ENCODE measurements around the gene BUB1B. TPM values are rescaled to one million over a fixed set of nuclear protein-coding genes. Genes with fewer than 3 reads are reported as not detected.

Gene BUB1B
- total RNA-seq, 4 donors from 2014 or later = 0.37 to 7.4 (median 1.5) TPM

DNA sequence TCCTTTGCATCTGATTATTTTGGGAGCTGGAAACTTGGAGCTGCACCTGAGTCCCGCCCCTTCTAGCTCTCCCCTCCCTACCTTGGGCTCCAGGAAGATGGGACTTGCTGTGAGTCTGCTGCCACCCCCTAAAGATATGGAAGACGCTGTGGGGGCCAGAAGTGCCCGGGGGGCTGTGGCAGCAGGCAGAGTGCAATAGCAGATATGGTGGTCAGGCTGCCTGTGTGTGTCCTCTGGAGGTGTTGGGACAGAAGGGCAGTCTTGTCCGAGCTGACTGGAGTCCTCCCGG is 78.5 kb downstream of the BUB1B start:
- ATAC-seq (ENCODE audit: low FRiP score) (no peak), DNase-seq (ENCODE audit: low spot score) (no peak)
- TF ChIP-seq, protein P1, sequence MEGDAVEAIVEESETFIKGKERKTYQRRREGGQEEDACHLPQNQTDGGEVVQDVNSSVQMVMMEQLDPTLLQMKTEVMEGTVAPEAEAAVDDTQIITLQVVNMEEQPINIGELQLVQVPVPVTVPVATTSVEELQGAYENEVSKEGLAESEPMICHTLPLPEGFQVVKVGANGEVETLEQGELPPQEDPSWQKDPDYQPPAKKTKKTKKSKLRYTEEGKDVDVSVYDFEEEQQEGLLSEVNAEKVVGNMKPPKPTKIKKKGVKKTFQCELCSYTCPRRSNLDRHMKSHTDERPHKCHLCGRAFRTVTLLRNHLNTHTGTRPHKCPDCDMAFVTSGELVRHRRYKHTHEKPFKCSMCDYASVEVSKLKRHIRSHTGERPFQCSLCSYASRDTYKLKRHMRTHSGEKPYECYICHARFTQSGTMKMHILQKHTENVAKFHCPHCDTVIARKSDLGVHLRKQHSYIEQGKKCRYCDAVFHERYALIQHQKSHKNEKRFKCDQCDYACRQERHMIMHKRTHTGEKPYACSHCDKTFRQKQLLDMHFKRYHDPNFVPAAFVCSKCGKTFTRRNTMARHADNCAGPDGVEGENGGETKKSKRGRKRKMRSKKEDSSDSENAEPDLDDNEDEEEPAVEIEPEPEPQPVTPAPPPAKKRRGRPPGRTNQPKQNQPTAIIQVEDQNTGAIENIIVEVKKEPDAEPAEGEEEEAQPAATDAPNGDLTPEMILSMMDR (IDR thresholded peaks at IDR 0.05) = no peak

DNA sequence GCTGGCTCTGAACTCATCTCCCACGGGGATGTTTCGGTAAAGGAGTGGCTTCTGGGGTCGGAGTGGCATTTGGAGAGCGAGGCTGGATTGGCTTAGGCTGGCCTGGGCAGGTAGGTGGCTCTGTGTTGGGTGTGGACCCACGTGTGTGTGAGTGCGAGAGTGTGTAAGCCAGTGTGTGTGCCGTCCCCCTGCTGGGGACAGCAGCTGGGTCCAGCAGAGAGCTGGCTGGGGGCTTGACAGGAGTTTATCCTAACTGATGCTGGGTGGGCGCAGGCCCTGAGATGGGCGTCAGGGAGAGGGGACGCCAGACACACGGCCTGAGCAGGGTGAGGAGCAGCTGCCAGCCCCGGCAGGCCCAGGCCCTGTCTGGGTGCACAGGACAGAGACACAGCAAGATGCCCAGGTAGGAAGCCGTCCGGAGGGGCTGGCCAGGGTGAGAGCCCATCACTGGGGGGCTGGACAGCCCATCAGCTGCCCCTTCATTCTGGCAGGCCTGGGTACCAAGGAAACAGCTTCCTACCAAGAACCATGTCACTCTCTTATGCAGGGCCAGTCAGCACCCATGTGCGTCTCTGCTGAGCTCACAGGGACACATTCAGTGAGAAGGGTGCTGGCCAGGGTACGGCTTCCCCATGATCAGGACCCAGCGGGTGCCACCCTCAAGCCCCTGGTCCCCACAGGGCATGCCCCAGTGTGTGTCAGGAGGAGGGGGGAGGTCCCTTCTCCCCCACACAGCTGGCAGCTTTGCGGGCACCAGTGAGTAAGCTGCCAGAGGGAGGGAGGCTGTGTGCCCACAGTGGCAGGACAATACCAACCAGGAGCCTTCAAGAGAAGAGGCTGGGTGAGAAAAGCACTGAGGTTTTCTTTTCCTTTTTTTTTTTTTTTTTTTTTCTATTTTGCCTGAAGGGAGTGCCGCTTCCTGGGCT is 79.1 kb downstream of the BUB1B start:
- TF ChIP-seq, protein P1 (IDR thresholded peaks at IDR 0.05) = no peak
- ATAC-seq (ENCODE audit: low FRiP score) = no peak
- DNase-seq (ENCODE audit: low spot score) = no peak

DNA sequence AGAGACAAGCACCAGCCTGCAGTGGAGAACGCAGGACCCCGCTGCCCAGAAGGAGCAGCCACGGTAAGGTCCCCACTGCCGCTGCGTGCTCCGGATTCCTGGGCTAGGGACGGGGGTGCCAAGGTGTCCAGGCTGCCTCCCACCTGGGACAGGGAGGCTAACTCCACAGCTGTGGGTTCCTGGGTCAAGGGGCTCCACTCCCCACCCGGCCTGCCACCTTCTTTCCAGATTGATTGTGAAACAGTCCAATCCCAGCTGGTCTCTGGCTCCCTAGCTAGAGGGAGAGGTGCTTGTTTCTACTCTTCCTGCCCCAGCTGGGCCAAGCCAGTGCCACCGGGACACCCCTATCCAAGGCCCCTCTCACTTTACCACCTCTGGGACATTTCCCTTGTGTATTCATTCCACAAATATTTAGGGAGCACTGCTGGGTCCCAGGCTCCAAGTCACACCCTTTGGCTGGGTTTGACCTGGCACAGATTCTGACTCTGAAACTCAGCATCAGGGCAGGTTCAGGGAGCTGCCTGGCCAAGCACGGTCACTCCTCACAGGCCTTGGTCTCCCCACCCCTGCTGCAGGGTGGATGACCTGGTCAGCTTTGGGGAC is 79.9 kb downstream of the BUB1B start:
- DNase-seq (ENCODE audit: low spot score) (no peak), ATAC-seq (ENCODE audit: low FRiP score) (no peak)
- TF ChIP-seq, protein P1 (IDR thresholded peaks at IDR 0.05) = no peak

DNA sequence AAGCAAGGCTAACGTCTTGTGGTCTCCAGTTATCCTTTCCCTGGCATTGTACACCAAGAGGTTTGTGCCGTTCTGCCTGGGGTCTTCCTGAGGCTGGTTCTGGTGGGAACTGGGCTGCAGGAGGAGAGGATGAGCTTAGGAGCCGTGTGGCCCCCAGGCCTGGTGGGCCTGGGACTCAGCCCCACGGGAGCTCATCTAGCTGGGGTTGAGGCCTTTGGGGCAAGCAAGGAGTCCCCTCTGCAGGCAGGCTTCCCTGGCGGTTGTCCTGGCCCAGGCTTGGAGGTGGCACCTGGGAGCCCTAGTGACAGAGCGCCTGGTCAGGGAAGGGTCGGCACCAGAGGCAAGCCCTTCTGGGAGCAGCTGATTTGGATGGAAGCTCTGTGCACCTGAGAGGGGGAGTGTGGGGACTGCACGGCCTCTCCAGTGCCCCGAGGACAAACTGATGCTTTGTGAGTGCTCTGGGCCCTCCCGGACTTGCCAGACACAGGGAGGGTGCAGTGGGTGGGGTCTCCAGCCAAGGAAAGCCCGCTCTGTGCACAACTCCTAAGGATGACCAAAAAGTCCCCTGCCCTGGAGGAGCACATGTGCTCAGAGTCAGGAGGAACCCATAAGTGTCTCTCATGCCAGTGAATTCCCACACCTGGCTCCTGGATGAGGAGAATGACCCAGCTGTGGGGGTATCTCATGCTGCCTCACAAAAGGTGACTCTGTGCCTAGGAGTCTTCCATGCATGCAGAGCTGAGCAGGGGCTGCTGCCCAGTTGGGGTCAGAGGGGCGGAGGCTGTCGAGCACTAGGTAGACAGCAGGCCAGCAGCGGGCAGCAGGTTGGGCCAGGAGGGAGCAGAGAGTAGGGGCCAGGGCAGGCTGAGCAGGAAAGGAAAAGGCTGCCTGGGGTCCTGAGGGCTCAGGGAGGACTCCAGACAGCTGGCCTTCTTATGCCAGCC is 80.7 kb downstream of the BUB1B start:
- TF ChIP-seq, protein P1 (IDR thresholded peaks at IDR 0.05) = no peak
- peak; percentile 14 for DNase-seq (ENCODE audit: low spot score)

DNA sequence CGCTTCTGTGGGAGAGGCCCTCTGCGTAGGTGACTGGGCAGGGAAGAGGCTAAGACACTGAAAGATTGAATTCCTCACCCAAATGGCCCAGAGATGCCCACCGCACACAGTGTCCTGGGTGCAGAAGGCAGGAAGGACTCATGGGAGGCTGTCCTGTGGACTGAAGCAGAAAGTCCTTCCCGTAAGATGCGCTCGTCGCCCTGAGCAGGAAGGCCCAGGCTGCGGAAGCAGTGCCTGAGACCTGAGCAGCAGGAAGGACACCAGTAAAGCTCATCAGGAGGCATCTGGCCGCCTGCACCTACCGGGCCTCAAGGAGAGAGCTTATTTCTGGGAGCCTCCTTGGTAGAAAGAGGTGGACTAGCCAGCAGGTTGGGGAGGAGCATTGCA is 81.3 kb downstream of the BUB1B start:
- peak; percentile 4 for DNase-seq (ENCODE audit: low spot score)
- TF ChIP-seq, protein P1 (IDR thresholded peaks at IDR 0.05) = no peak
- no peak for ATAC-seq (ENCODE audit: low FRiP score)

More for the DNA sequence above, 80.7 kb downstream of the BUB1B start:
- no peak for ATAC-seq (ENCODE audit: low FRiP score)

DNA sequence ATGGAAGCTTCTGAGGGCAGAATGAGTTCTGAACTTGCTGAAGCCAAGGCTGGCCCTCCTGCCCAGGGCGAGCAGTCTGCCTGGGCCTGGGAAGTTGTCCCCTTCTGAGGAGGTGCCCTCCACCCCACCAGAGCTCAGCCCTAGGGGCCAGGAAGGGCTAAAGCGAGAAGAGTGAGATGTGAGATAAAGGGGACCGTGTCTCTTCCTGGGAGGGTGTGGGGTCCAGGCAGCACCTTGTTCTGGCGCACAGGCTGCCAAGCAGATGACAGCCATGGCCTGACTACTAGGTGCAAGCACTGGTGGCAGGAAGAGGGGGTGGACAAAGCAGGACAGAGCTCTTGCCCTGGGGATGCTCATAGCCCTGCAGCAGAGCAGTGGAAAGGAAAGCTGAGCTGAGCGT is 81.7 kb downstream of the BUB1B start:
- DNase-seq (ENCODE audit: low spot score) (peak; percentile 18), ATAC-seq (ENCODE audit: low FRiP score) (no peak)
- TF ChIP-seq, protein P1 (IDR thresholded peaks at IDR 0.05) = no peak
